ENCODE measurements around the gene DCDC2C.
A peak's percentile ranks its signal among the peaks of the same experiment; 100 is the strongest.

DCDC2C gene

DNA sequence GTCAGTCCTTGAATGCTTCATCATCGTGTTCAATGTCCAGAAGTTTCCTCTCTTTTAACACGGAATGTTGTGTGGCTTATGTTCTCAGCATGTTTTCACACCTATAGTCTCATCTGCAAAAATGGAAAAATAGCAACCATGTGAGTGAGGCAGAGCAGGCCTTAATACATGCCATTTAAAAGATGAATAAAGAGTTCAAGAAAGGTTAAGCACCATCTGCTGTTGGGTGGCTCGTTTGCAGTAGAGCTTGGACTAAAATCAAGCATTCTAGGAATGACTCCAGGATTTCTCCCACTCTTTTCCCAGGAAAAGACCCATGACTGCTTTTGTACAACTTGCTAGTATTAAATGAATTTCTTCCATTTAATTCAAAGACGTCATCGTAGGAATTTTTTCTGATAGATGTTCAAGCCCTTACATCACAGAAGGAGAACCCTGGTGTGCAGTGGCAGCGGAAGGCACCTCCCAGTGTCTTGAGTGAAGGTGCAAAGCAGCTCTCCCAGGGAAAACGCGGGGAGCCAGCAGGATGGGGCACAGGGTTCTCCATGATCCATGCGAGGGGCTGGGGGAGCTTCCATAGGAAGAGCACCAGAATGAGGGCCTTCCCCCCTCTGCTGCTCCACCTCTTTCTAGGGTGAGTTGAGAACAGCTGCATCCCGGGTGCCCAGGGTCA, 9.6 kb downstream of the DCDC2C start:
- no peak for DNase-seq

- DNase-seq, result no peak
Measured at GRCh38 chr2:3718679-3719078, 15.3 kb downstream of the DCDC2C start.

- no peak for DNase-seq
Measured at GRCh38 chr2:3725002-3725401, 21.6 kb downstream of the DCDC2C start.

- DNase-seq, result no peak
Measured at GRCh38 chr2:3725458-3726250, 22.3 kb downstream of the DCDC2C start.

DNA sequence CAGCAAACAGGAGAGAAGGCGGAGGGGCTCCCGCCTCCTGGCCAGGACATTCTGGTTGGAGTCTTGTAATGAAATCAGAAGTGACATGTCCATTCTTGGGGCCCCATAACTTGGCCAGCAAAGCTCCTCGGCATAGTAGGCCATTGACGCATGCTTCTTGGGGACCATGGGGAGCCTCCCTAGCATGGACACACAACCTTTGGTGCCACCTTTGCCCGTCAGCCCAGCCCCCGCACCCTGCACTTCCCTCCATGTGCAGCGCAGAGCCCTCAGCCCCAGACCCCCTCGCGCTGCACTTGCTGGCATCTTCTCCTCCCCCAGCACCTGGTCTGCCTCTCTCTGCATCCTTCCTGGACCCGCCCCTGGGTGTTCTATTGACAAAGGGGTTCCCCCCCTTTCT, 23.1 kb downstream of the DCDC2C start:
- no peak for DNase-seq

GRCh38 chr2:3727397-3728045, 24.1 kb downstream of the DCDC2C start:
- DNase-seq, result no peak

GRCh38 chr2:3728104-3729054, 25.0 kb downstream of the DCDC2C start:
- DNase-seq, result peak; percentile 7 to 60

GRCh38 chr2:3729055-3729448, 25.7 kb downstream of the DCDC2C start:
- no peak for DNase-seq

DNA sequence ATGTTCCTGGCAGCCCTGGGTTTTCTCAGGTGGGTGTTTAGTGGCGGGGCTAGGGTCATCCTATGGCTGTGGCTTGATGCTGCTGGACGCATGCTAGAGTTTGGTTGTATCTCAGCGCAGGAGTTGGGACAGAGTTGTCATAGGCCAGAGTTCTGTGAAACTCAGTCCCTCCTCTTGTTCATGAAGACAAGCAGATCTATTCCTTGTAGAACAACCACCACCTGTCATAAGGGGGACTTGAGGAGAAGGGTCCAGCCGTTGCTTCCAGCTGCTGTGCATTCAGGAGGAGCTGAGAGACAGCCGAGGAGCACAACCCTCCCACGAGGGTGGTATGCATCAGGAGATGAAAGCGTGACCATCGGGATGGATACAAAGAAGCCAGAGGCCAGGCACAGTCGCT, 26.4 kb downstream of the DCDC2C start:
- DNase-seq, result no peak

DNA sequence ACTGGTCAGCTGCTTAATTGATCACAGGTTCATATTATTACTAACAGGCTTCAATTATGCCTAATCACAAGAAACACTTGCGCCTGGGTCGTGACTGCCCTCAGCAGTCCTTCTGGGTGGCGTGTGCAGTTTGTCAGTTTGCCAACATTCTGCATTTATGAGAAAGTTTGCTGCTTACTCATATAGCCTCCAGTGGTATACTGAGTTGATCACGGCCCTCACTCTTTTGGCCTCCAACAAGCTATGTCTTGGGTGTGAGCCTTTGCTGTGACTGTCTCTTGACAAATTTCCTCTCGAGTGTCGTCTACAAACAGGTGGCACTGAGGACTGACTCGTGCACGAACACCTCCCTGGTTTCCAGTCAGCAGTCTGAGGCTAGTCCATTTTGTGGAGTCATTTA, 27.3 kb downstream of the DCDC2C start:
- no peak for DNase-seq

DNA sequence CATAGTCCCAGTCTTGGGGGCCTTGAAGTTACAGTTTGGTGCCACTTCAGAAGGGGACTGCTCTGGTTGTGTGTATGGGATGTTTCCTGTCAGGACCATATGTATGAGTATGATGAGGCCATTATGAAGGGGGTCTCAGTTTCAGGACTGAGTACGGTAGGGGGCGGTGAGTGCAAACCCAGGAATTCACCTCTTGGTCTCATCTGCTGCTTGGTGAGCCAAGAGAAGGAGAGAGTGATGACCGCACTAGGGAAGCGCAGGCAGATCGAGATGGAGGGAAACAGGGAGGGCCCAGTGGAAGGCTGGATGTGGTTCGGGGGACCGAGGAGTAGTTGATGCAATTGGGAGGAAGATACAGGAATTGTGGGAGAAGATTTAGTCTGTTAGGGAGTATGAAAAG, 28.5 kb downstream of the DCDC2C start:
- DNase-seq, result no peak

- DNase-seq, result no peak
Measured at GRCh38 chr2:3736112-3736511, 32.7 kb downstream of the DCDC2C start.

GRCh38 chr2:3737128-3737527, 33.8 kb downstream of the DCDC2C start:
- DNase-seq, result no peak

- DNase-seq, result peak; percentile 63 to 70
Measured at GRCh38 chr2:3738454-3738853, 35.1 kb downstream of the DCDC2C start.

DNA sequence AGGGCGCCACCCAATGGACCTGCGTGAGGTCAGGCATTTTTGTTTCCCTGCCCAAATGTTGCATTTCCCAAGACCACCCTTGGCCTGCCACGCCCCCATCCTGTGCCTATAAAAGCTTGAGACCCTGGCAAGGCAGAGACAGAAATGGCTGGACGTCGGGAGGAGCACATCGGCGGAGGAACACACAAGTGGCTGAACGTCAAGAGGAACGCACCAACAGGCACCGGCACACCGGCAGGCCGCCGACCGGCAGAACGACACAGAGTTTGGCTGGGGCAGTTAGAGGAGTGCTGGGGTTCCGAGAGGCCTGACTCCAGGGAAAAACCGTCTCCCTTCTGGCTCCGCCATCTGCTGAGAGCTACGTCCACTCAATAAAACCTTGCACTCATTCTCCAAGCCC, 35.9 kb downstream of the DCDC2C start:
- no peak for DNase-seq

DNA sequence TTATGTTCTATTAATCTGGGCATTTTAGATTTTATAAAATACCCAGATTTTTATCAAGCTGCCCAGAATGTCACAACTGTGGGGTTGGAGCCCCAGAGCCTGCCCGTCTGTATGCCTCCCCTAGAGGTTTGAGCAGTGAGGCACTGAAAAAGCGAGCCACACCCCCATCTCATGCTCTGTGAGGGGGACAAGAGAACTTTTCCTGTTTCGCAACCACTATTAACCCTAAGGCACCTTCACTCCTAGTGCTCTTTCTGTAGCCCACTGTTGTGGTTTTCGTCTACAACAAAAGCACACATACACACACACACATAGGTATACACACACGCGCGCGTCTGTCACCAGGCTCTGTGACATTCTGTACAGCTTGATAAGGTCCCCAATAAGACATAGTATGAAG, 38.0 kb downstream of the DCDC2C start:
- DNase-seq, result no peak

DNA sequence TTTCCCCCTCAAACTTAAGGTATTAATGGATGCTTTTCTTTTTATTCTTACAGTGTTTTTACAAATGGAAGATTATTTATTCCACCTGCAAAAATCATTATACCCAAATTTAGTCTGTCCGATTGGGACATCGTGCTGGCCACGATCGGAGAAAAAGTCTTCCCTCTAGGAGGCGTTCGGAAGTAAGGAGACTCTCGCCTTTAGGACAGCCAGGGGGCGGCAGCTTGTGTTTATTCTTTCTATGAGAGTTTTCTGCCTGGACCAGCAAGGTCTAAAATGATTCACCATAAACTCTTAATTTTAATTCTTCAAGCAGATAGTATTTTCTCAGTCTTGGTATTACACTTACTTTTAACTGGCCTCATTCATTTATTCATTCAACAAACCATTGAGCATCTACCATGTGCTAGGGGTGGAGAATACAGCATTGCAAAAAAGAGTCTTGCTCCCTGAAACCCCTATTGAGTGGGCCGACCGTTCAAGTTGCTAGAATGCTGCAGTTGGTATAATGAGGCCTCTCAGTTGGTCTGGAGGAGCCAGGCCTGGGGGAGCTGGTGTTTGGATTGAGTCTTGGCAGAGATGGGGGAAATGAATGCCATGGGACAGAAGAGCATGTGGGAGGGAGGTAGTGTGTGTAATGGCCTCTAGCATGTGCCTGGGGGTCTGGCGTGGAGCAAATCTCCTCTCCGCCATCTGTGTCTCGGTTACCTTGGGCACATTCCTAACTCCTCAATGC, 38.7 kb downstream of the DCDC2C start:
- DNase-seq, result no peak

DNA sequence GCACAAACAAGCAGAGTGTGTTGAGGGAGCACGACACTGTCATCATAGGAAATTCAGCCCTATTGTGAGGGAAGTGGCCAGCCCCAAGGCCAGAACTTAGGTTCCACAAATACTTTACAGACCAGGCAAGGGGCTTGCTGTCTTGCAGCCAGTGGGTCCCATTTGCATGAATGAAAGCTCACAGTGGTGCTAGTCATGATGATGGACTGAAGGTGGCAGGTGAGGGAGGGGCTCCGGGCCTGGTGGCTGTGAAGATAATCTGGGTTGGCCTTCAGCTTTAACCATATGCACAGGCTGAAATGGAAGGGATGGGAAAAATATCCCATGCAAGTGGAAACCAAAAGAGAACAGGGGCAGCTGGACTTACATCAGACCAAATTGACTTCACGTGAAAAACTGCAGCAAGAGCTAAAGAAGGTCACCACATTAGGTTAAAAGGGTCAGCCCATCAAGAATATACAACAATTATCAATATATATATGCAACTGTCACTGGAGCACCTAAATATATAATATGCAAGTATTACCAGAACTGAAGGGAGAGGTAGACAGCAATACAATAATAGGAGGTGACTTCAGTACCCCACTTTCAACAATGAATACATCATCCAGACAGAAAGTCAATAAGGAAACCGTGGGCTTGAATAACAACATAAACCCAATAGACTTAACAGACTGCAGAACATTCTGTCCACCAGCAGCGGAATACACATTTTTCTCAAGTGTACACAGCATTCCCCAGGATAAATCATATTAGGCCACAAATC, 39.6 kb downstream of the DCDC2C start:
- DNase-seq, result no peak

GRCh38 chr2:3743951-3744555, 40.7 kb downstream of the DCDC2C start:
- DNase-seq, result no peak

GRCh38 chr2:3745920-3746319, 42.5 kb downstream of the DCDC2C start:
- peak; percentile 29 to 60 for DNase-seq

All from SHP77 (cell line).